ENCODE measurements around the gene OTOF.
"Not testable (repeated sequence)": the region's sequence is repeated elsewhere in the genome, so short reads cannot be mapped to it uniquely, and the experiment has no call there.

OTOF gene

DNA sequence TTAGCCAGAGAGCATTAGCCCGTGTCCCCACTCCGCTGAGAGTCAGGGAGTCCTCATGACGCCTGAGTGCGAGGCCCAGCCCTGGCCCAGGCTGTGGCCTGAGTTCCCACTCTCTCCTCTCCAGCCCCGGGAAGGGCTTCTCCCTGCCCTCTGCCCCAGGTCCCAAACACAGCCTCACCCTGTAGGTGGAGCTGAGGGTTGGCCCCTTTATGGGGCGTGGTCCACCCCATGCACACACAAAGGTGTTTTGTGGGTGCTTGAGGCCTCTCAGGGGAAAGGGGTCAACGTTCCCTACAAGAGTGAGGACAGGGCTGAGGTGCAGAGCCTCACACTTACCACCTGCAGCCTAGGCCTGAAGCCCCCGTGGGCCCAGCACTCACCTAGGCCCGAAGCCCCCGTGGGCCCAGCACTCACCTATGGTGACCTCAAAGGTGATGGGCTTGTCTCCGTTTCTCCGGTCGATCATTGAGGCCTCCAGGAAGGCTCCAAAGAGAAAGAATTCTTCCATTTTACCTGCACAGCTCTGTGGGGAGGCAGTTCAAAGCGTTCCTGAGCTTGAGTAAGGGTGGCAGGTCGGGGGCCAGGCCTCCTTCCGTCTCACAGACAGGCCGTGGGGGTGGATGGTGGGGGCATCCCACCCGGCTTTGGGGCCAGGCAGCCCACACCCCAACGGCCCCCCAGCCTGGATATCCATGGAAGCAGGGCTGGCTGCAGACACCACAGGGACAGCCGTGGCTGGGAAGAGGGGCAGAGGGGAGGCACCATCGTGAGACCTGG, 2.1 kb upstream of the OTOF start:
- no peak for DNase-seq (ENCODE audit: low spot score)

DNA sequence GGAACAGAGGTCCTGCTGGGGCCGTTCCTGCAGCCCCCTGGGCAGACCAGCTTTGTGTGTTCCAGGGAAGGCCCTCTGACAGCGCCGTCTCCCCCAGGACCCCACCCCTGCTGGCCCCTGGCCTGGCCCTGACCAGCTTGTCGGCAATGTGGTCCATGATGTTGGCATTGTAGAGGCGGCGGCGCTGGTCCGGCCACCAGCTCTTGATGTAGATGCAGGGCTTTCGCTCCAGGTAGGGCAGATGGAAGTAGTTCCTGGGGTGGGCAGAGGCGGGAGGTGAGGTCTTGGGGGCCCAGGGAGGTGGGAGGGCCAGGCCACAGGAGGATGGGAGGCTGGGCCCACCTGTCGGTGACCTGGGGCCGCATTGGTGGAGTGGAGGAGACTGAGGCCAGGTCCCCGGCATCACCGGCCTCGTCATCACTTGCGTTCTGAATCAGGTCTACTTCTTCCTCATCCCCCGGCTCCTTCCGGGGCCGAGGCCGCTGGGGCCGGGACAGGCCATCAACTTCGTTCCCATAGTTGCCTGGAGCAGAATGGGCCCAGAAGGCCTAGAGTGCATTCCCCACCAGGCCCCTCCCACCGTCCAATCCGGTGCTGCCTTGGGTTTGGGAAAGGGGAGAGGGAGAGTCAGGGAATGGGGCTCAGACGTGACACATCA, 1.3 kb upstream of the OTOF start:
- DNase-seq (ENCODE audit: low spot score), result no peak

DNA sequence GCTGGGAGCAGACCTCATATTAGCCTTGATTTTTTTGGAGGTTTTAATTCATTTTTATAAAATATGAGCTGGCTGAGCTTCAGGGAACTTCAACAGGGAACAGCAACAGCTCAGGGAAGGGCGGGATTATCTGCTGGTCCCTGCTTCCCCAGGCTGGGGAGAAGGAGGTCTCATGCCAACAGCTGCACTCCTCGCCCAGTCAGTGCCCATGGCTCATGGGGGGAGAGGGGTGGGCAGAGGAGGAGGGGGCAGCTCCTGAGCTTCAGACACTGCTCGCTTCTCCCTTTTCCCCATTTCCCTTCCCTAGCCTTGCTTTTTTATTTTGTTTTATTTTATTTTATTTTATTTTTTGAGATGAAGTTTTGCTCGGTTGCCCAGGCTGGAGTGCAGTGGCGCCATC, 442 bp upstream of the OTOF start:
- DNase-seq (ENCODE audit: low spot score), result no peak

DNA sequence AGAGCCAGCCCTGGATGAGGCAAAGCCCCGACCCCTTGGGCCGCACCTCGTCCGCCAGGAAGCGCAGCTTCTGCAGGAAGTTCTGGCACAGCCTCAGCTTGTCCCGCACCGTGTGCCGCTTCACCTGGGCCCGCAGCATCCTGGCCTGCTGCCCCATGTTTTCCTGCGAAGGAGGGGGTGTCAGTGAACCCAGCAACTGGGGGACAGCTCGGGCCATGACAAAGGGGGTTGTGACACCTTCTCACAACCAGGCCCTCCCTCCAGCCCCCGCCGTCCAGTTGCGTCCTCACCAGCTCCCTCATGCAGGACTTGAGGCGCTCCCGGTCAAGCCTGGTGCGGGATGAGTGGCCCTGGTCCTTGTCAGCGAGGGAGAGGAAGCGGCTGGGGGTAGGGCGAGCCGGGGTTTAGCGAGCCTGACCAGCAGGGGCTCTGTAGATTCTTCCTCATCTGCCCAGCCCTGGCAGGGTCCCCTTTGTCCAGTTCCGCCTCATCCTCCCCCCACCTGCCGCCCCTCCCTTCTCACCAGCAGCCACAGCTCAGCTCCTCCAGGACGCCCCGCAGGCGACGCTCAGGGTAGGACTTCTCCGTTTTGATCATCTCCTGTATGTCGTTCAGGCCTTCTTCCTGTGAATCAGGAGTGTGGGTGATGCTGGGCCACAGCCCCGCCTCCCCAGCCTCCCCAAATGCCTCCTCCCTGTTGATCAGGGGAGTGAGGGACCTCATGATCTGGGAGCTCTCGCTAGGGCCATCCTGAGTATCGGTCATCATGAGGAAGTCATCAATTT, 606 bp downstream of the OTOF start:
- DNase-seq (ENCODE audit: low spot score), result peak; percentile 52

DNA sequence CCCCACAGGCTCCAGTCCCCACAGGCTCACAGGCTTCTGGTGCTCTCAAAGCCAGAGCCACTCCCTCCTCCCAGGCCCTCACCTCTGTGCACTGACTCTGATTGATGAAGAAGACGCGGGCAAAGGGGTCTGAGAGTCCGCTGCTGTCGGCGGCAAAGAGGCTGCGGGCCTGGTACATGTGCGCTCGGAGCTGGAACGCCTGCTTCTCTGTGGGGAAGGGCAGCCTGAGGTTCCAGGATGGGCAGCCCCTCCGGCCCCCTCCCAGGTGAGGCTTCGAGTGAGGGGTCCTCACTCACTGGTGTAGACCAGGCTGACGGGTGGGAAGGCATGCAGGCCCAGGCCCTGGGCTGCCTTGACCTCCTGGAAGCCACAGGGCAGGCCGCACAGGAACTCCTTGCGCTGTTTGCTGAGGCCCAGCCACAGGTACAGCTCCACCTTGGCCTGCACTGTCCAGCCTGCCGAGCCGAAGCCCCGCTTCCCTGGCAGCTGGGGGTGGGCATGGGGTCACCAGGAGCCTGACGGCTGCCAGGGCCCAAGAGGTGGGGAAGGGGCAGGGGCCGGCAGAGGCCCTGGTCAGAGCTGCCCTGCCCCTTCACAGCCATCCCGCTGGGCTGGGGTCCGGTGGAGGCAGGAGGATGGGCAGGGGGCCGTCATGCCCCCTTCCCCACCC, 2.0 kb downstream of the OTOF start:
- DNase-seq (ENCODE audit: low spot score), result no peak

DNA sequence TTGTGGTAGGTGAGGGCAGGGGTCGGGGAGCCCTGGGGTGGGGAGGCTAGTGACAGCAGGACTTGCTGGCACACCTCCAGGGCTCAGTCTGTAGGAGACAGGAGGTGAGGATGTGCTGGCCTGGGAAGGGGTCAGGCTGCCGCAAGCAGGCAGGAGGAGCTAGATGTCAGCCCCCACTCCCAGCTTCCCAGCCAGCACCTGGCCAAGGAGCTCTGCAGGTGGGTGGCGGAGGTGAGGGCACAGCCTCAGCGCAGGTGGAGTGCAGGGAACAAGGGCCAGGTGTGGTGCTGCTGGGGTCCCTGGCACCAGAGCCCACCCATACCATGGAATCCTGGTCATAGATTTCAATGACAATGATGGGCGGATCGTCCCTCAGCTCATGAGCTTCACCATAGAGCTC, 2.9 kb downstream of the OTOF start:
- DNase-seq (ENCODE audit: low spot score), result no peak

DNA sequence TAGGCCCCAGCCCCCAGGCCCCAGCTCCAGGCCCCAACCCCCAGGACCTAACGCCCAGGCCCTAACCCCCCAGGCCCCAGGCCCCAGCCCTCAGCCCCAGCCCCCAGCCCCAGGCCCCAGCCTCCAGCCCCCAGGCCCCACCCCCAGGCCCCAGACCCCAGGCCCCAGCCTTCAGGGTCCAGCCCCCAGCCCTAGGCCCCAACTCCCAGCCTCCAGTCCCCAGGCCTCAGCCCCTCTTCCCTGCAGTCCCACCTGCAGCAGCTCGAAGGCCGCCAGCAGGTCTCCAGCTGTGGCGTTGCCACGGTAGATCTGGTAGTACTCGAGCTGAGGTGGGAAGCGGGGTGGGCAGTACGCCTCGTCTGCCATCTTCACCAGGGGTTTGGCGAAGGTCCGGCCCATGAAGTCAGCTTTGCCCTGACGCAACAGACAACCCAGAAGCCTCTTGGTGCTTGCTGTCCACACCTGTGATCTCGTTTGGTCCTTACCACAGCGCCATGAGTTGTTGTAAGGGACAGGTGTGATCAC, 3.6 kb downstream of the OTOF start:
- no peak for DNase-seq (ENCODE audit: low spot score)

DNA sequence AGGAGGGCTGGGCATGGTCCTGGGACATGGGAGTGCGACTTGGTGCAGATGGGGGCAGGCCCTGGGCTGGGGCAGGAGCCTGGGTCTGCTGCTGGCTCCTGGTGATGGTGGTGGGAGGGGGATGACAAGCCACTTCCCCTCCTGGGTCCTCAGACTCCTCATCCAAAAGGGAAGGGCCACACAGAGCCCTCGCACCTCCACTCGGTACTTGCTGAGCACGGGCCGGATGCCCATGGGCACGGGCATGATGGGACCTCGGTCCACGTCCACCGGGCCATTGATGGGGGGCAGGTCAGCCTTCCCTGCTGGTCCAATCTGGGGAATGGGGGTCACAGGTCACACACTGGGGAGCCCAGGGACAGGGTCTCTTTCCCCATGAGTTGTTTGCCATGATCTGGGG, 4.1 kb downstream of the OTOF start:
- DNase-seq (ENCODE audit: low spot score), result no peak

DNA sequence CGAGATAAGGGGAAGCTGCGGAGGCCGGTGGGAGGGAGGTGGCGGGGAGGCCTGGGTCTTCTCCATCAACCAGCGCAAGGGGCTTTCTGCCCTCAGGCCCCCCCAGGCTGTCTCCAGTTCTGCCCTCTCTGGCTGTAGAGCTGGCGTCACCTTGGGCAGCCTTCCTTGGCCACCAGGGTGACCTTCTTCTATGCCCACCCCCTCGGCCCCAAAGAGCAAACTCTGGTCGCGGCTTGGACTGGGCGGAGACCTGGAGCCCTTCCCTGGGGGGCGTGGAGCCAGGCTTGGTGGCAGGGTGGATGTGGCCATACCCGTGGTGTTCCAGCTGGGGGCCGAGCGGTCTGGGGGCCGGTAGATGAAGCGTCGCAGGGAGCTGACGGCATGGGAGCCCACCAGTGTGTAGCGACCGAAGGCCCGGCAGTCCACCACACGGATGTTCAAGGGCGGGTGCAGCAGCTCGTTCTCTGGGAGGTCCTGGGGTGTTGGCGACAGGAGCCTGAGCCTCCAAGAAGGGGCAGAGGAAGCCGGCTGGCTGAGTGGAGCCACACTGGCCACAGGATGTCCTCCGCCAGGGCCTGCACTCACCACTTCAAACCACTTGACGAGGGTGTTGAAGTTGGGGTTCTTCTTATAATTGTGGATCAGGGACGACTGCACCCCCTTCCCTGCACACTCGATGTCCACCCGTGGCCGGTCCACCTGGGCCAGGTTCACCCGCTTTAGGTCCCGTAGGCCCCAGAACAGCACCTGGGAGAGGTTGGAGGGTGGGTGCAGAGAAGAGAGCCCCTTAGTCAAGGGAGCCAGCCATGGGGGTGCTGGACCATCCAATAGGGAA, 4.9 kb downstream of the OTOF start:
- no peak for DNase-seq (ENCODE audit: low spot score)

DNA sequence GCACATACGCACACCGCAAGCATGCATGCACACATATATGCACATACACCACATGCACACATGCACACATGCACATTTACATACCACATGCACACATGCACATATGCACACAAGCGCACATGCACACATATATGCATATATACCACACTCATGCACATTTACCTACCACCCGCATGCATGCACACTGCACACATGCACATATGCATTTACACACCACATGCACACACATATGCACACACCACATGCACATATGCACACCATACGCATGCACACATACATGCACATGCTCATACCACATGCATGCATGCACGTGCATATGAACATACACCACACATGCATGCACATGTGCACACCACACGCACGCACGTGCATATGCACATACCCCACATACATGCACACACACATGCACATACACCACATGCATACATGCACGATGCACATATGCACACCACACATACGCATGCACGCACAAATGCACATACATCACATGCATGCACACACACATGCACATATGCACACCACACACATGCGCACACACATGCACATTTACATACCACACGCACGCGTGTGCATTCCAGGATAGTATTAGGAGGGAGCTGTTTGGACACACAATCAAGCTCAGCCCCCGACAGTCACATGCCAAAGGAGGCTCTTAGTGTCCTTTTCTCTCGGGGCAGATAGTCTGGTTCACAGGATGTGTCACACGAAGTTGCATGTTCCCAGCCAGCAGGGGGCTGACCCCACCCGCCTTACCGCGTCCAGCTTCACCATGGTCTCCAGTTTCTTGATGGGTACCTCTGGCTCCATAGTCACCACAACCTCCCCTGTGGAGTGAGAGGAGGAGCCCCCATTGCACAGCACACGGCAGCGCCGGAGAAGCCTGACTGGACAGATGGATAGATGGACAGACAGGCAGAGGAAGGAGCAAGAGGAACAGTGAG, 5.9 kb downstream of the OTOF start:
- DNase-seq (ENCODE audit: low spot score), result no peak

DNA sequence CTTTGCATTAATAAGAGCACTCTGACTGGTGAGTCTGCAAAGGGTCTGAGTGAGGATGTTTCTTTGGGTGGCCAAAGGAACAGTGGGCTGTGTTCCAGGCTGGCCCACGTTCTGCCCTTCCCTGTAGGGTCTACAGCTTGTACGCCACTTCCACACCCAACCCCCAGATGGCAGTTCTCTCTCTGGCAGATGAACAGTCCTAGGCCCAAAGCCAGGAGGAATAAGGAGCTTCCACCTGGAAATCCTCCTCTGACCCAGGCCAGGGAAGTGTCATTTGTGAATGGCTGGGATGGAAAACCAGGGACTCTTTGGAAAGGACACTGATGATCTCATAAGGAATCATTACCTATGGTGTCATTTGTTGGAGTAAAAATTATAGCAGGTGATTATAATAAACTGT, 6.6 kb downstream of the OTOF start:
- DNase-seq (ENCODE audit: low spot score), result no peak

DNA sequence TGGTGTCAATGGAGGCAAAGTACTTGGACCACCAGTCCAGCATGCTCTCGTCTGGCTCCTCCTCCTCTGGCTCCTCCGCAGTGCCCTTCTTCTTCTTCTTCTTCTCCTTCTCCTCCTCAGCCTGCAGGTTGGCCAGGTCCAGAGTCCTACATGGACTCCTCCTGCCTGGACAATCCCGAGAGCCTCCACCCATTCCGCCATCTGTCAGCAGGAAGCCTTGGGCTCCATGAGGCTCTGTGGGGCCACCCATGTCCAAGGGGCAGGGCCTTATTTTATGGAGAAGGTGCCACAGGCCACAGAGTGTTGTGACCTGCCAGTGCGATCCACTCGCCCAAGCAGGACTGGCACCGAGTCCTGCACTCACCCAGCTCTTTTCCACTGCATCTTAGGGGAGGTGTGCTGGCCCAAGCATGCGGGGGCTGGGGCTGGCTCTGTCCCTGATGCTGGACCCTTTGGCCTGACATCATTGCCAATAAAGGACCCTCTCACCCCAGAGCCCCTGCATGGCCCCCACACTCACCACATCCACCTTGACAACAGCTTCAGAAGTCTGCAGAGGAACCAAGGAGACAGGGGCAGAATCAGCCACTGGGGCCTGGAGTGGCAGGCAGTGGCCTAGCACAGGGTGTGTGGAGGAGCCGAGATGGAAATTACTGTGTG, 7.2 kb downstream of the OTOF start:
- no peak for DNase-seq (ENCODE audit: low spot score)

DNA sequence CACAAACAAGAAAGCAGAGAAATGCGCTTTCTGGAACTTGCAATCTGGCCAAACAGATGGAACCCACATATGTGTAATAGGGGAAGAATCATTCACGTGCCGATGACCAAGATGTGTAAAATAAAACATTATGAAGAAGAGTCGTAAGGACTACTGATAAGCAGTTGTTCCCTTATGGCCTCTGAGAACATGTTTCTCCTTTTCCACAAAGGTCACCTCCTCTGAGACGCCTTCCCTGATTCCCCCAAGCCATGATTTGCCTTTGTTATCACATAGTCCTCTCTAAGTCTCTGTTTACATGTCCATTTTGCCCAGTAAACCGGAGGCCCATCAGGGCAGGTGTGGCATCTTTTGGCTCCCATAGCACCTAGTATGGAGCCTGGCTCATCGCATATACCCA, 8.0 kb downstream of the OTOF start:
- DNase-seq (ENCODE audit: low spot score), result no peak

DNA sequence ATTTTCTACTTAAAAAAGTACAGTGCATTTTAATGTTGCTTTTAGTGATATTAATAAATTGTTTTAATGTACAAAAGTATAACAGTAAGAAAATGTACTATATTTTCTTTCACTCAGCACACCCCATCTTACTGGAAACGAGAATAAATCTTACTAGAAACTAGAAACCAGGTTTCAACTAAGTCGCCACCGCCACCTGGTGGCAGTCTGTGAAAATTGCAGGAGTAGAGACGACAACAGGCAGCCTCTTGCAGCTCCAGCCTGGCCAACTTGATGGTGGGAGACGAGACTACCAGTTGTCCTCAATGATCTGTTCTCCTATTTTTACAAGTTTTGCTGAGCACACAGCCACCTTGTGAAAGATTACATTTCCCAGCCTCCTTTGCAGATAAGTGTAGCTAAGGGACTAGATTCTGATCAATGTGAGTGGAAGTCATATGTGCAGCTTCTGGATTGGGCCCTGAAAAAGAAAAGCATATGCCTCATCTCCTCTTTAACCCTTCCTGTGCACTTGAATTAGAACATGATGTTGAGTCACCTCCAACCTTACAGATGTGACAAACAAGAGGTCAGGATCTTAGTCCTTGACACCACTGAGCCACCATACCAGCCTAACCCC, 8.7 kb downstream of the OTOF start:
- DNase-seq (ENCODE audit: low spot score), result peak; percentile 79

DNA sequence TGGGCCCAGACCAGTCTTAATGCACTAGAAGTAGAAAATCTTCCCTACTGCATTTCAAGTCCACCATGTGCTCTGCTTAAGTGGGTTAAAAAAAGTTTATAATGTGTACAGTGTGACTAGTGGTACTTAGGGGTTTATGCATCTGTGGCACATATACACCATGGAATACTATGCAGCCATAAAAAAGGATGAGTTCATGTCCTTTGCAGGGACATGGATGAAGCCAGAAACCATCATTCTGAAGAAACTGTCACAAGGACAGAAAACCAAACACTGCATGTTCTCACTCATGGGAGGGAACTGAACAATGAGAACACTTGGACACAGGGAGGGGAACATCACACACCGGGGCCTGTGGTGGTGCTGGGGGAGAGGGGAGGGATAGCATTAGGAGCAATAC, 9.4 kb downstream of the OTOF start:
- DNase-seq (ENCODE audit: low spot score), result not testable (repeated sequence)

DNA sequence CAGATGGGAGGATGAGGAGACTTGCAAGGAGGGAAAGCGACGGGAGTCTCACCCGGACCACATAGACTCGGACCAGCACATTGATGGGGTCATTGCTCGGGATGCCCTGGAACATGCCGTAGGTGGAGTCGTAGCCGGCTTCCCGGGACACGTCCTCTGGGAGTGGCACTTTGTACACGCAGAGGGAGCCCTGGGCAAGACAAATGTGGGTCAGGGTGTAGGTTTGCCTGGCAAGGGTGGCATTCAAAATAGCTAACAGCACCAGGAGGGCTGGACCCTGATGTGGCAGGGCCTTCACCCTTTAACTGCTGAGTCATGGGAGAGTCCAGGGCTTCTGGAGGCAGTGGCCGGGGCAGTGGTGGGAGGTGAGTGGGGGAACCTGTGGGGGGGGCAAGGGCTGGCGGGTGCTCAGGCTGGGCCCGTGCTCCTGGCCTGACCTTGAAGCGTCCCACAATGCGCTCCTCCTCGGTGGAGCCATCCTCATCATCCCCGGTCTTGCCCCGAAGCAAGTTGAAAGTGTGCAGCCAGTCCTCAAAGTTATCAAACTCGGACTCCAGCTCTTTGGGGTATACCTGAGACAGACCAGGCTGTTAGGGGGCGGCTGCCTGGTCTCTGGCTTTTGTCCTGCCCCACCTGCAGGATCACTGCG, 11.1 kb downstream of the OTOF start:
- DNase-seq (ENCODE audit: low spot score), result no peak

DNA sequence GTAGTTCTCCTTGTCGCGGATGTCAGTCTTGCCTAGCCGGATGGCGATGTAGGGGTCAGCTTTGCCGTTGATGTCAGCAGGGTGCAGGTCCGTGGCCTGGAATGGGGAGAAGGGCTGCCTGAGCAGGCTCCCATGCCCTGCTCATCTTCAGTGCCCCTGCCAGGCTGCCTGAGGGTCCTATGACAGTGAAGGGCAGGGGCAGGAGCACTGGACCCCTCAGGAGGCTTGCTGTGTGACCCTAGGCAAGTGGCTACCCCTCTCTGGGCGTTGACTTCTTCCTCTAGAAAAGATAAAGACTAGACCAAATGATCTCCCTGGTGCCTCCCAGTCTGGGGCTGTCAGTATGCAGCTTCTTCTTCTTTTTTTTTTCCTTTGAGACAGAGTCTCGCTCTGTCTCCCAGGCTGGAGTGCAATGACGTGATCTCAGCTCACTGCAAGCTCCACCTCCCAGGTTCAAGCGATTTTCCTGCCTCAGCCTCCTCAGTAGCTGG, 11.9 kb downstream of the OTOF start:
- no peak for DNase-seq (ENCODE audit: low spot score)

DNA sequence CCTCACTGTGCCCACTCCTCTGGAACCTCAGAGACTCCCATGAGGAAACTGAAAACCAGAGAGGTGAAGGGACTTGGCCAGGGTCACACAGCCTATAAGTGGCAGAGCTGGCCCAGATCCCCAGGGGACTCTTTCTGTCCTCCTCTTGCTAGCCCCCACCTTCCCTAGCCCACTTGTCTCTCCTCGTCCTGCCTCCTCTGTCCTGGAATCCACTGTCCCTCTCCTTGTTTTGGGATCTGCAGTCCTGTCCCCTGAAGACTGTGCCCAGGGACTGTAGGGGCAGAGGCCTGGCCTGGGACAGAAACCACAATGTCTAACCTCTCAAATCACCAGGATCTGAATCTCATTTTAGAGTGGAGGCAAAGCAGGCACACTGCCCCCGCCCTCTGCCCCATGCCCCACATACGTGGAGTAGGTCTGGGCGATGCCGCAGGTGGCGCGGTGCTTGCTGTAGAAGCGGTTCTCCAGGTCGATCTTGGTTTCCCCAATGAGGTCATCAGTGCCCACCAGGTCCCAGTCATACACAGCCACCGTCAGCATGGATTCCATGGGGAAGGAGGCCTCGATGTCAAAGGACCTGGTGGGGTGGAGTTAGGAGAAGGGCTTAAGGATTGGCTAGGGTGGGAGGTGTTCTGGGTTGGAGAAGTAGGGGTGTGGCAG, 12.5 kb downstream of the OTOF start:
- DNase-seq (ENCODE audit: low spot score), result no peak
